DMS79 treated with DMSO at 0.1 percent for 48 hours (cell line): ENCODE measurements around the gene HNRNPM.

Experiments used
- DNase-seq: peaks from one replicate; lab custom pipeline; 2025; lab: John Stamatoyannopoulos, UW

The HNRNPM gene

DNA sequence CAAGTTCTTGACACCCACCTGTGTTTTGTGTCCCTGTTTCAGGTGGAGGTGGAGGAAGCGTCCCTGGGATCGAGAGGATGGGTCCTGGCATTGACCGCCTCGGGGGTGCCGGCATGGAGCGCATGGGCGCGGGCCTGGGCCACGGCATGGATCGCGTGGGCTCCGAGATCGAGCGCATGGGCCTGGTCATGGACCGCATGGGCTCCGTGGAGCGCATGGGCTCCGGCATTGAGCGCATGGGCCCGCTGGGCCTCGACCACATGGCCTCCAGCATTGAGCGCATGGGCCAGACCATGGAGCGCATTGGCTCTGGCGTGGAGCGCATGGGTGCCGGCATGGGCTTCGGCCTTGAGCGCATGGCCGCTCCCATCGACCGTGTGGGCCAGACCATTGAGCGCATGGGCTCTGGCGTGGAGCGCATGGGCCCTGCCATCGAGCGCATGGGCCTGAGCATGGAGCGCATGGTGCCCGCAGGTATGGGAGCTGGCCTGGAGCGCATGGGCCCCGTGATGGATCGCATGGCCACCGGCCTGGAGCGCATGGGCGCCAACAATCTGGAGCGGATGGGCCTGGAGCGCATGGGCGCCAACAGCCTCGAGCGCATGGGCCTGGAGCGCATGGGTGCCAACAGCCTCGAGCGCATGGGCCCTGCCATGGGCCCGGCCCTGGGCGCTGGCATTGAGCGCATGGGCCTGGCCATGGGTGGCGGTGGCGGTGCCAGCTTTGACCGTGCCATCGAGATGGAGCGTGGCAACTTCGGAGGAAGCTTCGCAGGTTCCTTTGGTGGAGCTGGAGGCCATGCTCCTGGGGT is 41.0 kb downstream of the HNRNPM start:
- no peak for DNase-seq

DNA sequence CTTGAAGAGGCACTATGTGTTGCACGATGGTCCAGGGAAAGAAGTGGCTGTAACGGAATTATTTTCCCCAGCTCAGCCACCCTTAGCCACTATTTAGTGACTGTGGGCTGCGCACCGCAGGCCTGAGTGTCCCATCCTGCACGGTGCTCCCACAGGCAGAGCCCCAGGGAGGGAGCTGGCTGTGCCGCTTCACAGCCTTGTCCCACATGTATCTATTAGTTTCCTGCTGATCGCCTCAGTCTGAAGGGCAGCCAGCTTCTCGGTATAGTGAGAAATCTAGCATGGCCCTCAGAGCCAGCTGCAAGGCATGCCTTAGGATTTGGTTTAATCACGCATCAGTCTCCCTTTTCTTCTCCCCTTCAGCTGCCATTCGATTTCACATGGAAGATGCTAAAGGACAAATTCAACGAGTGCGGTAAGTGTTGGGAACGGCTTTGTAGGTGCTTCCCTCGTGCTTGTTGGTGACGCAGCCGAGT is 41.9 kb downstream of the HNRNPM start:
- no peak for DNase-seq

DNA sequence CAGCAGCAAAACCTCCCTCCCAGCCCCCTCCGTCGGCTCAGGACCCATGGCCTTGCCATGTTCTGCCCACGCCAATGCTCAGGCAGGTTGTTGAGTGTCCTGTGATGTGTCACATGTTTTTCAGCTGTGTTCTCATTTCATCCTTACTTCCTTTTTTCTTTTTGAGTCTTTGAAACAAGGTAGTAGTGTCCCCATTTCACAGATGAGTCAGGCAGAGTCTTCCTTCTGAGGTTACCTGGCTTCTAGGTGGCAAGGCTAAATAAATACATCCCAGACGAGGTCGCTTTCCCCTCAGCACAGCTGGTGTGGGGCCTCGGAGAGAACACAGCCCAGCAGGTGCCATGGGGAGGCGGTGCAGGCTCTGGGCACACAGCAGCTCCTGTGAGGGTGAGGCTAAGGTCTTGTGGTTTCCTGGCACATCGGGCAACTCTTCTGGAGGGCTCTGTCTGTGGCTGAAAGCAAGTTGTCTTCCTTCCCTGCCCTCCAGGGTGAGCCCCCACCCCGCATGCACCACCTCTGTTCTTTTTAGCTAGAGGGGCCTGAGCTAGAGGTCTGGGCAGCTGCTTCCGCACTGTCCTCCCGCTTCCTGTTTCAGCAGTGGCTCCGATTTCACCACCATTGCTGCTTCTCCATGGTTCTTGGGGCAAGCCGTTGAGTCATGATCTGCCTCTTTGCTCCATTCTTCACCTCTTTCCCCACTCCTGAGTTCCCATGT is 42.5 kb downstream of the HNRNPM start:
- no peak for DNase-seq

DNA sequence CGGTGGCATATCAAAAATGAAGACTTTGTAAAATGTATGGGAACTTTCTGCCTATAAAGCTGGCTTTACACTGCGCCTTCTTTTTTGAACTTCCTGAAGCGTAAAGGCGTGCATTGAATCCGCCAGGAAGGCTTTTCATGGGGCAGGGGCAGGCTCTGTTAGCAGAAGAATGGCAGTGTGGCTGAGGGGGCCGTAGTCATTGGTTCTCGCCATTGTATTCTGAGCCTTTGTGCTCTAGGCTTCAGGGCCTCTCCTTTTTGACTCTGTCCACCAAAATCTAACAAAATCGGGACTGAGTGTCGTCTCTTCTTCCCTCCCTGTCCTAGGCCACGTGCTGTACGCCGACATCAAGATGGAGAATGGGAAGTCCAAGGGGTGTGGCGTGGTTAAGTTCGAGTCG is 43.6 kb downstream of the HNRNPM start:
- DNase-seq: no peak

DNA sequence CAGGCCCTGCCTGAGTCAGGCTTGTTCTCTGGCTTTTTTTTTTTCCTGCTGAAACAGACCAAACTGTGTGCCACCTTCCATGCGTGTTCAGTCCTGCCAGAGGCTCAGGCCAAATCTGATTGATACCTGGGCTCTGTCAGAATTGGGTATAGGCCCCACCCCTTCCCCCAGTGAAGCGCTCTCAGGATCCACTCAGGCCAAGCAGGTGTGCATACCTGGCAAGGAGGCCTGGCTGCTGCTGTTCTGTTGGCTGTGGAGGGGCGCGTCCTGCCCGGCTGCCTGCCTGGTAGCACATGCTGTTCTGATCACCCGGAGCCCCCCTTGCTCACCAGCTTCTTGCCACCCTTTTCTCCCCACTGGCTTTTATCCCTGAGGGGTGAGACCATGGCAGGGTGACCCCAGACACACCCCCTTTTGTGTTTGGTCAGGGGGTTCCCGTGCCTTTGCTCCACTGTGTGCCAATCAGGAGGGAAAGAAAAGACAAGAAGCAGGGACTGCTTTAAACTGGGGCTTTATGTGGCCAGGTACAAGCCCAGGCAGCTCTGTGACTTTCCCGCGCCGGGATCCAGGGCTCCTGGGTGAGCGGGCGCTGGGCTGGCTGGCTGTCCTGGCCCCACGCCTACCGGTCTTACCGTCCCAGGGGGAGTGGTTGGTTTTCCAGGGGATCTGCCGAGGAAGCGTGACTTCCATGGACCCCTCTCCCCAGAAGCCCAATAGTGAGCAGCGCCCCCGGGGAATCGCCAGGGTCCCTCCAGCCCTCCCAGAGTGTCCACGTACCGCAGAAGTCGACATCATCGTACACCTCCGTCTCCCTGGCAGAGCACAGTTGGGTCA is 45.0 kb downstream of the HNRNPM start:
- peak; percentile 35 for DNase-seq

DNA sequence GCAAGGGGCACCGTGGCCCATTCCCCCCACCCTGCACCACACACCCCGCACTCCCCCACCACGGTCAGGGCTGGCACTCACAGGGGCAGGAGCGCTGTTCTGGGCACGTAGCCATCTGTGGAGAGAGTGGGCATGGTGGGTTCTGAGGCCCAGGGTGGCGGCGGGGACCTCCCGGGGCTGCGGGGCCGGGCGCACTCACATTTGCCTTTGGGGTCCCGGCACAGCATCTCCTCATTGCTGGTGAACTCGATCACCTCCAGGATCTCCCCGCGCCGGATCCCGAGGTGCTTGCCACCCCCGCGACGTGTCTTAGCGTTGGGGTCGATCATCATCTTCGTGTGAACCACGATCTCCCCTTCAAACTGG is 45.6 kb downstream of the HNRNPM start:
- no peak for DNase-seq

DNA sequence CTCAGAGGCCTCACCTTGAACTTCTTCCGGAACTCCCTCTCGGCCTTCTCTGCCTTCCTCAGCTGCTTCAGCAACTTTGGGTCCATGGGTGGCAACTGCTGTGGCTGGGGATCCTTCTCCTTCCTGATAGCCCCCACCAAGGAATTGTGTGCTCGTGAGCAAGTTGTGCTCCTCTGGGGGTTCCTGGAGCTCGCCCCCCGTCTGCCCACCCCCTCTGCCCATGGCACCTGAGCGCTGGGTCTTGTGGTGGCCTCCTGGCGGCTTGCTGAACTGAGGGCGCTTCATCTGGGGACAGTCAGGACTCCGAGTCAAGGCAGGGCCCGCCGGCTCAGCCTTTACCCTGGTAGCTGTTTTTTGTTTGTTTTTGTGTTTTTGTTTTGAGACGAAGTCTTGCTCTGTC is 46.1 kb downstream of the HNRNPM start:
- DNase-seq: no peak

DNA sequence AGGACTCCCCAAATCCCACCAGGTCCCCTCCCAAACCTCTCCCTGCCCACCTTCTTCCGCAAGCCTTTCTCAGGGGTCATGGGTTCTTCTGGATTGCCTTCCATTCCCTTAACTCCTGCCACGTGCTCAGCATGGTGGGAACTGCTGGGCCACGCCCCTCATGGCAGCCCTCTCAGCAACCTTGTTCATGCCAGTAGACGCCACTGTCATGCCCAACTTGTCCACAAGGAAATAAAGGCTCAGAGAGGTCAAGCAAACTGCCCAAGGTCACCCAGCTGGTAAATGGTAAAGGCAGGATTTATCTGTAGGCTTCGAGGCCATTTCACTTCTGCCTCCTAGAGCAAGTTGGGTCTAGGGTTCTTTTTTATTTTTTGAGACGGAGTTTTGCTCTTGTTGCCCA is 46.8 kb downstream of the HNRNPM start:
- no peak for DNase-seq

DNA sequence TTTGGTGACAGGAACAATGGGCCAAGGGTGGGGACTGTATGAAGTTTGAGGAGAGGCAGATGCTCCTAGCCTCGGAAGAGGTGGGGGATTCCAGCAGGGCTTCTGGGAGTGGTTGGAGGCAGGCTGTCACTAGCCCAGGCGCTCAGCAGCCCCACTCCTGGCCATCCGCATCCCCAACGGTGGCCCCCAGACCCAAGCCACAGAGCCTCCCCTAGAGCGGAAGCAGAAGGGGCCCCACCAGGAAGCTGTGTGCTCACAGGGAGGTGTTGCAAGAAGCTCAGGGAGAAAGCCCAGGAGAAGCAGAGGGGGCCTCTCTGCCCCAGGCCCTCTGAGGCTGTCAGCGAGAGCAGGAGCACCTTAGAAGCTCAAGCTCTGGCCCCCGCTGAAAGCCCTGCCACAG is 49.4 kb downstream of the HNRNPM start:
- DNase-seq: no peak

DNA sequence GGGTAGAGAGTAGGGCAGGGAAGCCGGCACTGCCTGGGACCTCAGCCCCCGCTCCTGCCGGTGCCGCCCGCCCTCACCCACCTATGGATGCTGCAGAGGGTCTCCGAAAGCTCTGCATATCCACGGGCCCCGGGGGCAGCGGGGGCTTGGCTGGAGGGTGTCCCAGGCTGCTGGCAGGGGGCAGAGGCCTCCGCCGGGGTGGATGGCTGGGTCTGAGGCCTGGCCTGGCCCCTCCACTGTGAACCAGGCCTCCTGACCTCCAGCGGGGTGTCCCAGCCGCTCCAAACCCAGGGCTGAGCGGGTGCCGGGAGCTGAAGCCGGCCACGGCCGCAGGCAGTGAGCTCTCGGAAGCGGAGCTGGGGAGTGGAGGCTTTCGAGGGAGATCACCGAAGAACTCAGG is 53.5 kb downstream of the HNRNPM start:
- DNase-seq: no peak

DNA sequence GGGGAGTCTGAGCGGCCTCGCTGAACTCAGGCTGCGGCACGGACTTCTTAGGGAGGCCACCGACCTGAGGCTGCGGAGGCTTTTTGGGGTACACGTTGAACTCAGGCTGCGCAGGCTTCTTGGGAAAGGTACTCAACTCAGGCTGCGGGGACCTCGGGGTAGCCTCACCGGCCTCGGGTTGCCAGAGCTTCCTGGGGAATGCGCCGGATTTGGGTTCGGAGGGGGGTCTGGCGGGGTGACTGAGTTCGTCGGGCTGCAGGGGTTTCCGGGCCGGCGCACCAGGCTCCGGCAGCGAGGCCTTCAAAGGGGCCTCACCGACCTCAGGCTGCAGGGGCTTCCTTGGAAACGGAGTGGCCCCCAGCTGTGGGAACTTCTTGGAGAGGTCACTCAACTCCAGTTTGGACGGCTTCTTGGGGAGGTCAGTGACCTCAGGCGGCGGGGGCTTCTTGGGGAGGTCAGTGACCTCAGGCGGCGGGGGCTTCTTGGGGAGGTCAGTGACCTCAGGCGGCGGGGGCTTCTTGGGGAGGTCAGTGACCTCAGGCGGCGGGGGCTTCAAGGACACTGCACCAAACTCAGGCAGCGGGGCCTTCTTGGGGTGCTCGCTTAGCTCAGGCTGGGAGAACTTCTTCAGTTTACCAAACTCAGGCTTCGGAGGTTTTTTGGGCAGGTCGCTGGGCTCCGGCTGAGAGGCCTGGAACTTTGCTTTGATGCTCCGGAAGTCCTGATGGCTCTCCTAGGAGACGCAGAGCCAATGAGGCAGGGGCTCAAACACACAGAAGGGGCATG is 54.5 kb downstream of the HNRNPM start:
- no peak for DNase-seq

DNA sequence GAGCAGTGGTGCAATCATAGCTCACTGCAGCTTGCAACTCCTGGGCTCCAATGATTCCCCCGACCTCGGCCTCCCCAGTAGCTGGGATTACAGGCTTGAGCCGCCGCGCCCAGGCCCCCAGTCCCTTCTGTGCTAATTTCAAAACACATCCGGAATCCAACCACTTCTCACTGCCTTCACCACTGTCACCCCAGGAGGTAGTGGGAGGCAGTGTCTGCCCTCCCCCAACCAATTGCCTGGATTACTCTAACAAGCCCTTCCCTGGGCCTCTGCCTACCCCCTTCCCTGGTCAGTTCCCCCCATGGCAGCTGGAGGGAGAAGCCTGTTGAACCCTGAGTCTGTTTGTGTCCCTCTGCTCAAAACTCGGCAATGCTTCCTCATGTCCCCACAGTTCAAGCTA is 55.4 kb downstream of the HNRNPM start:
- DNase-seq: no peak

DNA sequence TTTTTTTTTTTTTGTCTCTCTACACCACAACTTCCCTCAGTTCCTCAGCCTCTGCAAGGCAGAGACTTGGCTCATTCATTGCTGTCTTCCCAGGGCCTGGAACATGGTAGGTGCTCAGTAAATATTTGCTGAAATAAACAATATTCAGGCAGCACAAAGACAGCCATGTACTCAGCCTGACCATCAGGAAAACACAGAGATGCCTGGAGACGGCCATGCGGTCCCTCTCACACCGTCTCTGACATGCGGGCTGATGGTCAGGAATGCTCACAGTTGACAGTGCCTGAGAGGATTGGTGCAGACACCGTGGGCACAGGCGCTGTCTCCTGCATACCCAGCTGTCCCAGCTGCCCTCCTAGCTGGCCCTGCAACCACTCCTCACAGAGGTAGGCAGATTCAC is 56.7 kb downstream of the HNRNPM start:
- DNase-seq: no peak

DNA sequence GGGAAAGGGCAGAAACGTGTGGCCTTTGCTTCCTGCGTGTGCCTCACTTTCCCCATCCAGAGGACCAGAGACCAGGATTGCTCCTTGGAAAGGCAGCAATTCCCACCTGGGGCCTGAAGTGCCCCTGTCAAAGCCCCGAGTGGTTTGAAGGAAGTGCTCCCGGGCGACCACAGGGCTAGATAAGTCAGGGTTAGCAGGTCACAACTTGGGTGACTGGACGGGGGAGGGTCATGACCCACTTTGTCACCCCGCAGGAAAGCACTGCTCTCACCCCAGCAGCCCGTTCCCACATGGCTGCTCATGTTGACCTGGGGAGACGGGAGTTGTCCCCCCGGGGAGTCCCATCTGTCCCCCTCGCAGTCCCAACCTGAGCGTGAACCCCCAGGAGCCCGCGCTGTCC is 57.2 kb downstream of the HNRNPM start:
- DNase-seq: no peak

DNA sequence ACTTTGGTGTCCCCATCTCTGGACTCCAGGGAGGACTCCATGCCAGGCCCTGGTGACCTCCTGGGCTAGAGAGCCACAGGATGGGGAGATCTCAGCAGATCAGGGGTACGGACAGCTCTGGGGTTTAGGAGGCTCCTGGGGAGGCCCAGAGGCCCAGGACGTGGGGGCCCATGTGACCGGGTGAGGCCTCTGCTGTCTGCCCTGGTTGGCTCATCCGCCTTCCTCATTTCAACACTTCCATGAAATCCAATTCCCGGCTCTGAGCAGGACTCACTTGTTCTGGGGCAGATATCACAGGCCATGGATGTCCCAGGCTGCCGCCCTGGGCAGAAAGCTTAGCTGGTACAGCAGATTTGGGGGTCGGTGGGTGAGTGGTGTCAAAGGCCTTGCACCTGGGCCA is 58.7 kb downstream of the HNRNPM start:
- no peak for DNase-seq

DNA sequence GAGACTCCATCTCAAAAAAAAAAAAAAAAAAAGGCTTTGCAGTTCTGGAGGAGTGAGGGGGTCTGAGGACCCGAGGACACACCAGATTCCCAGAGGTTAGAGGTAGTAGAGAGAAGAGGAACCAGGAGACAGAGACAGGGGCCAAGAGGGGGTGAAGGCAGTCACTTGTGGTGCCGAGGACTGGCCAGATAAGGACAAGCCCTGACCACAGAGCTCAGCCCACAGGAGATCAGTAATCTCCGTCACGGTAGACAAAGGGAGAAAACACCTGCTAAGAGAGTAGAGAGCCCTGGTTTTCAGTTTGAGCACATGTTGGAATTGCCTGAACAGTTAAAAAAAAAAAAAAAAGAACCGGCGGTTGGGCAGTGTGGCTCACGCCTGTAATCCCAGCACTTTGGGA is 59.4 kb downstream of the HNRNPM start:
- no peak for DNase-seq

DNA sequence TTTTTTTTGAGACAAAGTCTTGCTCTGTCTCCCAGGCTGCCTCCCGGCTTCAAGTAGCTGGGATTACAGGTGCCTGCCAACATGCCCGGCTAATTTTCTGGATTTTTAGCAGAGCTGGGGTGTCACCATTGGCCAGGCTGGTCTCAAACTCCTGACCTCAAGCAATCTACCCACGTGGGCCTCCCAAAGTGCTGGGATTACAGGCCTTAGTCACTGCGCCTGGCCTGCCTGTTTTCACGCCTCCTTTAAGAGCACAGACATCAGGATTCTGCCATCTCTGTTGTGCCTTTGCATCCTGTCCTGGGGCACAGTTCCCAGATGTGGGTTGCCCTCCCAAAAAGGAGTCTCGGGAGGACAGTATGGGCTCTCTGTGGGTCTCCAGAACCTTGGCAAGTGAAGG is 60.1 kb downstream of the HNRNPM start:
- DNase-seq: no peak

DNA sequence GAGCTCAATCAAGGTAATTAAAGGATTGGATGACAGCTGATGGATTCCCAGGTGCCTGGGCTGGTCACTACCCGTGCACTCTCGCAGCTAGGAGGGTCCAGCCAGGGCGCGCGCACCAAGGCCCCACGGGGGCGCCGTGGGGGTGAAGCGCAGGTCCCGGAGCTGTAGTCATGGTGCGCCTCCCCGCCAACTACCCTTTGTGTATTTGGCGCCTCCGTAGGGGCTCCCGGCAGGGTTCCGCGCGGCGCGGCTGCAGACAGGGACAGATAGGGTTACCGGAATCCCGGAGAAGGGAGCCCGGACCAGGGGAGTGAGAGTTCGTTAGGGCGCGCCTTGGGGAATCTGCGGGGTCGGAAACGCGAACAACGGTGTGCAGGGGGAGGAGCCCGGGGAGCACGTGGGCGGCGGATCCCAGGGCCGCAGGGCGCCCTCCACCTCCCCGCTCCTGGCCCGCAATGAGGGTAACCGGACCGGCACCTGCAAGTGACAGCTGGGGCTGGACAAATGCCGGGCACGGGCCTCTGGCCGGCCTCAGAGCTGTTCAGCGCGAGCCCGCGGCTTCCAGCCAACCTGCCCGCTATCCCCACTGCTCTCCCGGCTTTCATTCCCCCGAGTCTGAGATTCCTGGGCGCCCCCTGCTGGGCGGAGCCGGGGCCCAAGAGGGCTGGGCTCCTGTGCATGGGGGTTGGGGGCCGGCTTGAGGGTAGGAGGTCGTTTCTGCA is 61.1 kb downstream of the HNRNPM start:
- peak; percentile 65 for DNase-seq

DNA sequence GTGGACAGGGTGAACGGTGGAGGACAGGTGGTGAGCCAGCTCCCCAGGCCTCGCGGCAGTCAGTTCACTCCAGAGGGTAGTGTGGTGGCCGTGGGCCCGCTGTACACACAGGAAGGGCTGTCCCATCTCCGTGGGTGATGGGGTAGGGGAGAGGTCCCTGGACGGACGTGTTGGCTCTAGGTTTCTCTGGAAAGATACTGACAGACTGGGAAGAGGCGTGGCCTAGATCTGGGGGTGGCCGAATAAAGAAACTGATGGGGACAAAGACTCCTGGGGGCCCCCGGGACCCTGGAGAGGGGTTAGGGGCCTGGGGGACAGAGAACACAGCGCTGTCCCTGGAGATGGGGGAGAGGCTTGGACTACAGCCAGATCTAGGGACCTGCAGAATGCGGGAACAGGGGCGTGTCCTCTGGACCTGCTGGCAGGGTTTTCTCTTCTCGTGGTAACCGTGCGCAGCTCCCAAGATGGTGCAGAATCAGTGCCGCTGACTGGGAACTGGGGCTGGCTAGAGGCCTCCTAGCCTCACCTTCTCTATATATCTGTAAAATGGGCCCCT is 61.7 kb downstream of the HNRNPM start:
- no peak for DNase-seq

DNA sequence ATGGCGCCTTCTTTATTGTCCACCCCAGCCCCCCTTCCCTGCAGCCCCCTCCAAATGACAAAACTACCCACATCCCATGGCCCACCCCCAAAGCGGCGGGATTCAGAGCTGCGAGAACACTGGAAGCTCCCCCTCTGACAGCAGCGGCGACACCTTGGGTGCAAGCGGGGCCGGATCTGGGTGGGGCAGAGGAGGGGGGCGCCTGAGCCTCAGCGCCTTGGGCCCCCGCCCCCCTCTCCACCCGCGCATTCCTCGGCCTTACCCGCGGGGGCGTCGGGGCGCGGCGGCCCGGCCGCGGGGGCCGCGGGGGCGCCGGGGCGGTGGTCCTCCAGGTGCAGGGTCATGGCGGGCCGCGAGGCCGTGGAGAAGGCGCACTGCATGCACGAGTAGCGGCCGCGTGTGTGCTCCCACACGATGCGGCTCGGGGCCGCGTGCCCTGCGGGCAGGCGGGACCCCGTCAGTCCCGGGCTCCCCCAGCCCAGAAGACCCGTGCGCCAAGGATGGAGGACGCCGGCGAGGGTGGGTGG is 65.9 kb downstream of the HNRNPM start:
- DNase-seq: no peak
